Uterus (tissue), 2 donors: ENCODE results near the gene VGLL1.

Experiments
- CTCF ChIP-seq, 4 experiments: fragments of 200-600 bp in 2 of 4; fragments of 450-650 bp in 2 of 4; sonication (generic) in 2 of 4; IDR thresholded peaks; one replicate each; pipeline ENCODE4 v1.5.1; 2016 to 2019; ENCODE audit warnings: antibody characterized with exemption in 4 of 4, mild to moderate bottlenecking in 2 of 4, moderate library complexity in 1 of 4
- POLR2A ChIP-seq, 2 donors: fragments of 450-650 bp; IDR thresholded peaks; one replicate each; pipeline ENCODE4 v1.6.1; 2016; ENCODE audit warnings: antibody characterized with exemption in 2 of 2, mild to moderate bottlenecking in 1 of 2, moderate library complexity in 1 of 2

- TF ChIP-seq CTCF (IDR thresholded peaks at IDR 0.05) (no peak), POLR2A (IDR thresholded peaks at IDR 0.05) (no peak)
Observed at GRCh38 chrX:136582624-136583023, 50.6 kb downstream of the VGLL1 start.
